ENCODE results near the gene MEGF11. TPM values are rescaled to one million over a fixed set of nuclear protein-coding genes. Genes with fewer than 3 reads are reported as not detected.

The MEGF11 gene
- total and polyA plus RNA-seq, 4 donors: 0.16 to 1.5 (median 0.50) TPM

DNA sequence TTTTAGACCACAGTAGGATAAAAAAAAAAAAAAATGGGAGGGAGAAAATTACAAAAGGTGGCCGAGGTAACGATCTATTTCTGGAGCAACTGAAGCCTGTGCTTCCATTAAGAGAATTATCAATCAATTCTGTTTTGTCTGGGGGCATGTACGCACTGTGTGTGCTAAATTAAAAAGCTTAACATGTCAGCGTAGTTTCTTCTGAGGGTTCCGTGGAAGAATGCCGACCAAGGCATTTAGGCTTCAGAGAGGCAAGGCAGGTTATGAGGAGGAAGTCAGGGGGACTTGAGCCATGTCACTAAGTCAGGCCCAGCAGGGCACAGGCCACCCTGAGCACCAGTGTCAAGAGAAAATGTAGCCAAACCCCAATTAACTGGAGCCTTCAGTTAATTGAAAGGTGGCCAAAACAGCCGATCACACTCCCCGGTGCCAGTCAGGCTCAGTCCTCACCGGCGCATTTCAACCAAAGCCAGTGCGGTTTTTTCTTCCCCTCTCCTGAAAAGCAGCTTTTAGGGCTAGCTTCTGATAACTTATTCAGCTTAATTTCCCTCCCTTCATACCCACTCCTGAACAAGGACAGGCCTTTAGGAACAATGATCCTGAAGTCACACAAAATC, 113.9 kb downstream of the MEGF11 start:
- 90 to 94% methylated on average over 11 of the region's 11 CpGs for WGBS, 2 donors
- Histone ChIP-seq H3K36me3 (ENCODE audit: control insufficient read depth in 4 of 4, insufficient read depth in 4 of 4, low read length in 4 of 4) (no peaks in the 10 kb centered on the region), H3K27ac (ENCODE audit: low read depth in 1 of 2, low read length in 1 of 2) (no peak overlapping the region), H3K27me3 (ENCODE audit: control insufficient read depth in 3 of 3, insufficient read depth in 3 of 3, low read length in 2 of 3) (no peaks in the 10 kb centered on the region), H3K4me1 (ENCODE audit: control insufficient read depth in 5 of 5, insufficient read depth in 5 of 5, low read length in 5 of 5) (peaks cover 0 to 8% (median 3%) of the 10 kb centered on the region in 5 donors), H3K9me3 (ENCODE audit: control insufficient read depth in 4 of 4, insufficient read depth in 3 of 4, low read length in 3 of 4) (no peaks in the 10 kb centered on the region), H3K4me3 (no peak overlapping the region), H3K9ac (ENCODE audit: insufficient read depth in 1 of 2, low read length in 2 of 2) (no peak overlapping the region)
- ATAC-seq (ENCODE audit: insufficient read depth, low FRiP score): no peak
- TF ChIP-seq, protein P1, sequence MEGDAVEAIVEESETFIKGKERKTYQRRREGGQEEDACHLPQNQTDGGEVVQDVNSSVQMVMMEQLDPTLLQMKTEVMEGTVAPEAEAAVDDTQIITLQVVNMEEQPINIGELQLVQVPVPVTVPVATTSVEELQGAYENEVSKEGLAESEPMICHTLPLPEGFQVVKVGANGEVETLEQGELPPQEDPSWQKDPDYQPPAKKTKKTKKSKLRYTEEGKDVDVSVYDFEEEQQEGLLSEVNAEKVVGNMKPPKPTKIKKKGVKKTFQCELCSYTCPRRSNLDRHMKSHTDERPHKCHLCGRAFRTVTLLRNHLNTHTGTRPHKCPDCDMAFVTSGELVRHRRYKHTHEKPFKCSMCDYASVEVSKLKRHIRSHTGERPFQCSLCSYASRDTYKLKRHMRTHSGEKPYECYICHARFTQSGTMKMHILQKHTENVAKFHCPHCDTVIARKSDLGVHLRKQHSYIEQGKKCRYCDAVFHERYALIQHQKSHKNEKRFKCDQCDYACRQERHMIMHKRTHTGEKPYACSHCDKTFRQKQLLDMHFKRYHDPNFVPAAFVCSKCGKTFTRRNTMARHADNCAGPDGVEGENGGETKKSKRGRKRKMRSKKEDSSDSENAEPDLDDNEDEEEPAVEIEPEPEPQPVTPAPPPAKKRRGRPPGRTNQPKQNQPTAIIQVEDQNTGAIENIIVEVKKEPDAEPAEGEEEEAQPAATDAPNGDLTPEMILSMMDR (IDR thresholded peaks at IDR 0.05; ENCODE audit: control extremely low read depth, extremely low read depth): no peak
- DNase-seq: no peak

DNA sequence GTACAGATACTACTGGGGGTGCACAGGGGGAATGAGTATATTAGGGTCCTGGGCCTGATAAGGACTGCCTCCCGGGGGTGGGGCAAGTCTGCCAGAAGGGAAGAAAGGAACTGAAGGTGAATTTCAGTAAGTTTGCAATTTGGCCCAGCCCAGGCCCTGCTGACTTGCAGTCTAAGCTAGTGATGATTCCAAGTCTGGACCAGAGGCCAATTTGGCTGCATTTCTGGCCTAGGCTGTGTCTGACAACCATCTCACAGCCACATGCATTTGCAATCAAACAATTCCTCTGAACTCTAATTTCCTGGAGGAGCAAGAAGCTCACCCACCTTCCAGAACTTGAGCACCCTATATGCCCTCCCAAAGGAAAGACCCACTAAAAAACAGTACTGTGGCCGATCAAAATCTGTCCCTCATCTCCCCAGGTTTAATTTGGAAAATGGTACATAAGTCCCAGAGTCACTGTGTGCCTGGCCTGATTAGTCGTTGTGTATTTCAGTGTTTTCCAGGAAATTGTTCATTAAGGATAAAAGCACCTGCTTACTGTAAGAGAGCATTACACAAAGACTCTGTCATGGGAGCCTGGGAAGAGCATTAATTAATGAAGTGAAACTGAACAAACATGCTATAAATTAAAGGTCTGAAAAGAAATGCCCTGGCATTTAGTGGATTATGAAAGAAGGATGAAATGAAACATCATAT, 114.5 kb downstream of the MEGF11 start:
- H3K4me3 ChIP-seq: no peak overlapping the region
- peak in 1 of 3 donors; percentile 56 for DNase-seq
- peaks cover 0 to 8% (median 3%) of the 10 kb centered on the region in 5 donors for H3K4me1 ChIP-seq (ENCODE audit: control insufficient read depth in 5 of 5, insufficient read depth in 5 of 5, low read length in 5 of 5)
- ATAC-seq (ENCODE audit: insufficient read depth, low FRiP score): no peak
- no peaks in the 10 kb centered on the region for H3K36me3 ChIP-seq (ENCODE audit: control insufficient read depth in 4 of 4, insufficient read depth in 4 of 4, low read length in 4 of 4)
- H3K9ac ChIP-seq (ENCODE audit: insufficient read depth in 1 of 2, low read length in 2 of 2): no peak overlapping the region
- TF ChIP-seq, protein P1 (IDR thresholded peaks at IDR 0.05; ENCODE audit: control extremely low read depth, extremely low read depth): no peak
- 73 to 87% methylated on average over 3 of the region's 3 CpGs for WGBS, 2 donors
- no peaks in the 10 kb centered on the region for H3K9me3 ChIP-seq (ENCODE audit: control insufficient read depth in 4 of 4, insufficient read depth in 3 of 4, low read length in 3 of 4)
- H3K27ac ChIP-seq (ENCODE audit: low read depth in 1 of 2, low read length in 1 of 2): no peak overlapping the region
- H3K27me3 ChIP-seq (ENCODE audit: control insufficient read depth in 3 of 3, insufficient read depth in 3 of 3, low read length in 2 of 3): no peaks in the 10 kb centered on the region

GRCh38 chr15:66138096-66138783, 115.3 kb downstream of the MEGF11 start:
- no peaks in the 10 kb centered on the region for H3K9me3 ChIP-seq (ENCODE audit: control insufficient read depth in 4 of 4, insufficient read depth in 3 of 4, low read length in 3 of 4)
- DNase-seq (no peak), ATAC-seq (ENCODE audit: insufficient read depth, low FRiP score) (no peak)
- no peak overlapping the region for H3K27ac ChIP-seq (ENCODE audit: low read depth in 1 of 2, low read length in 1 of 2)
- 69 to 82% methylated on average over 10 of the region's 10 CpGs for WGBS, 2 donors
- no peak overlapping the region for H3K4me3 ChIP-seq
- no peak overlapping the region for H3K9ac ChIP-seq (ENCODE audit: insufficient read depth in 1 of 2, low read length in 2 of 2)
- TF ChIP-seq, protein P1 (IDR thresholded peaks at IDR 0.05; ENCODE audit: control extremely low read depth, extremely low read depth): no peak
- H3K27me3 ChIP-seq (ENCODE audit: control insufficient read depth in 3 of 3, insufficient read depth in 3 of 3, low read length in 2 of 3): no peaks in the 10 kb centered on the region
- peaks cover 0 to 11% (median 3%) of the 10 kb centered on the region in 5 donors for H3K4me1 ChIP-seq (ENCODE audit: control insufficient read depth in 5 of 5, insufficient read depth in 5 of 5, low read length in 5 of 5)
- no peaks in the 10 kb centered on the region for H3K36me3 ChIP-seq (ENCODE audit: control insufficient read depth in 4 of 4, insufficient read depth in 4 of 4, low read length in 4 of 4)
